ENCODE measurements around the gene AHNAK. TPM values are rescaled to one million over a fixed set of nuclear protein-coding genes. Genes with fewer than 3 reads are reported as not detected.
"Not testable (repeated sequence)": the region's sequence is repeated elsewhere in the genome, so short reads cannot be mapped to it uniquely, and the experiment has no call there.

AHNAK gene
- polyA plus RNA-seq, 10 donors: 269 to 408 (median 312) TPM

DNA sequence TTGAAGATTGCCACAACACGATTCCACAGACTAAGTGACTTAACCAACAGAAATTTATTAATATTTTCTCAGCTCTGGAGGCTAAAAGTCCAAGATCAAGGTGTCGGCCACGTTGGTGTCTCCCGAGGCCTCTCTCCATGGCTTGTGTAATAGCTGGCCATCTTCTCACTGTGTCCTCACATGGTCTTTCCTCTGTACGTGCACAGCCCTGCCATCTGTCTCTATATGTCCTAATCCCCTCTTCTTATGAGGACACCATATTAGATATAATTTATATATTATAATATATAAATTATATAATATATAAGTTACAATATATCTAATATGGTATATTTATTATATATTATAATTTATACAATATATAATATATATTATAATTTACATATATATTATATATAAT is 152.9 kb downstream of the AHNAK start:
- no peak for DNase-seq

DNA sequence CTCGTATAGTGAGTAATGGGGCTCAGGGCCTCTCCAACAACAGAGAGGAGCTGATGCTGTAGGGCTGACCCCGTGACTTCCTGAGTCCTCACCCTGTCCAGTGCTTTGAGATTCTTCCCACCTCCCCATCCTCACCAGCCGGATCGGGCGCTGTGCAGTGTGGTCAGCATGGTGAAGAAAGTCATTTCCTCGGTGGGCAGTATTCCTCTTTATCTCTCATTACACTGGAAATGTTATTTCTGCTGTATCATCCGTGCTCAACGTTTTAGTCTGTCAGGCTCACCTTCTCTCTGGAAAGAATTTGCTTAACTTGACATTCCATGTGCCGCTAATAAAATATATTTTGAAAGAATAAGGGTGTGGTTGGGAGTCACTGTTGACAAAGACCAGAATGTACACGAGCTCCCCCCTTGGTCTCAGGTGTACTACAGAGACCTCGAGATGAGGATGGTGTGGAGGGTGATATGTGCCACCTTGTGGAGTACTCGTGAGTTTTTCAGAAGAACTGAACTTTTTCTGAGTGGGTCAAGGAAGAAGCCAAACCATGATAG is 153.5 kb downstream of the AHNAK start:
- DNase-seq: no peak

DNA sequence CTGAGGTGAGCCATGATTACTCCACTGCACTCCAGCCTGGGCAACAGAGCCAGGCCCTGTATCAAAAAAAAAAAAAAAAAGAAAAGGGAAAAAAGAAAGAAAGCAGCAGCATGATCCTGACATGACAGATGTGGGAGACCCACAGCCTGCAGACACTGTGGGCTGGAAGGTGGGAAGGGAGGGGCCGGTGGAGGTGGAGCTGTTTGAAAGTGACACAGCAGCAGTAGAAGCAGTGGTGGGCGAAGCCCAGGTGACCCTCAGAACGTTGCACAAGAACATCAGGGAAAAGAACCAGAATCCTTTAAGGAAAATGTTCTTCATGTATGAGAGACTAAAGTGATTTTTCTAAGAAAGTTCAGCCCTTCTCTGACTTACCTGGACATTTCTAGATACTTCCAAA is 154.1 kb downstream of the AHNAK start:
- no peak for DNase-seq

DNA sequence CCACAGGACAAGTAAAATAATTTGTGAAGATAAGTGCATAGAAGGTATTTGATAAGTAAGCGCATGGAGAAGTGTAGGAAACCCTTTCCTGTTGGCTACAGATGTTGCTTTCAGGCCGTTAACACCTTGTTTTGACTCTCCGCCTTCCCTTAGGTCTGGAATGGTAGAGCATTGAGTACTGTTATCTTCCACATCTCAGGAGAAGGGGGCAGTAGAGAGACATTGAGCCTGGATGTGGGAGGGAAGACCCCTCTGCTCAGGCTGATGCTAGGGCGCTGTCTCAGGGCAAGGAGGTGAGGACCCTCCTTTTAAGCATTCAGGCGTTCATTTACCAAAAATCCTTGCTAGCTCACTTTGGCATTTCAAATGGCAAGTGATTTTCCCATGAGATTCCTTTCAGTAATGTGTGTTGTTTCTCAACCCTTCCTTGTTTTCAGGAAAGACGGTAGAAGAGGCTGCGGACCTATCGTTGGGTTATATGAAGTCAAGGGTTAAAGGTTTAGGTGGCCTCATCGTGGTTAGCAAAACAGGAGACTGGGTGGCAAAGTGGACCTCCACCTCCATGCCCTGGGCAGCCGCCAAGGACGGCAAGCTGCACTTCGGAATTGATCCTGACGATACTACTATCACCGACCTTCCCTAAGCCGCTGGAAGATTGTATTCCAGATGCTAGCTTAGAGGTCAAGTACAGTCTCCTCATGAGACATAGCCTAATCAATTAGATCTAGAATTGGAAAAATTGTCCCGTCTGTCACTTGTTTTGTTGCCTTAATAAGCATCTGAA is 154.8 kb downstream of the AHNAK start:
- DNase-seq: no peak

DNA sequence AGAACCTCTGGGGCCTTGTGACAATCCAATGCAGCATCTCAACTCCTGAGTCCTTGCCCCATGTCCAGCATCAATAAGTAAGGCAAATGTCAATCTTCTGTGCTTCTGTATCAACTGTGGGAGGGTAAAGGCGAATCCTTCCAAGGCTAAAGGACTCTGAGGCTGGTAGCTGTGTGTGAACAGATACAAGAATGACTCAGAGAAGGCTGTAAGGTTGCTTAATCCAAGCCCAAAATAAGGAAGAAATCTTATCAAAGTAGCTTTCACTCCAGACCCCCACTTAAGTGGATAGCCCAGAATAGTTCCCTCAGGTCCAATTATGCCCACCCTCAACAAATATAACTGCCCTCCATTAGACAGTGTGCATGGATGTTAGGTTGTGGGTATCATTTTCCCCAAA is 155.9 kb downstream of the AHNAK start:
- DNase-seq: no peak

DNA sequence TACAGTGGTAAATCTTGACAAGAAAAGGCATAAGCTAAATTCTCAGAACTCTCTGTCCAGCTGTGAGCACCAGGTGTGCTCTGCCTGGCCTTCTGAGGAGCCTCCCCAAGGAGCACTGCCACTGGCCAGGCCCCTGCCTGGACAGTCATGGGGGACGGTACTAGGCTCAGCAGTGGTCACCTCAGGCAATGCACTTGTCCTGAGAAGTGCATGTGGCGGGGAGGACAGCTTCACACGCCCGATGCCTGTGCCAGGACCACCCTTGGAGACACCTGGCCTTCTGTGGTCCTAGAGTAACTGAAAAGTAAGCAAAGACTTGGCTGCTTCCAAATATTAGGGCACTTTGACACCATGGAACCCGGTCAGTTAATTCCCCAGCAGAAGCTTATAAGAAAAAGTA is 156.4 kb downstream of the AHNAK start:
- DNase-seq: no peak

DNA sequence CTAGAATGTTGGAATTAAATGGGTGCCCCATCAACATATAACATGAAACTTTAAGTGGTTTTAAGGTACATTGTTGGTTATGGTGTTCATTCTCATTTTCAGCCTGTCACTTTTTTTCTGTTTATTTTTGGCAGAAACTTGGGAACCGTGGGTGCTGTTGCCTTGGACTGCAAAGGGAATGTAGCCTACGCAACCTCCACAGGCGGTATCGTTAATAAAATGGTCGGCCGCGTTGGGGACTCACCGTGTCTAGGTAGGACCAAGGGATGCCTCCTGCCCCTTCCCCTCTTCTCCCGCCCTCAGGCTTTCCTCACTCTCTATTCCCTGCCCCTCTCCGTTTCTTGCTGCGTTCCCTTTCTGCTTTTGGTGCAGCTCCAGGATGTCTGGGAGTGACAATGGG is 157.6 kb downstream of the AHNAK start:
- DNase-seq: no peak

DNA sequence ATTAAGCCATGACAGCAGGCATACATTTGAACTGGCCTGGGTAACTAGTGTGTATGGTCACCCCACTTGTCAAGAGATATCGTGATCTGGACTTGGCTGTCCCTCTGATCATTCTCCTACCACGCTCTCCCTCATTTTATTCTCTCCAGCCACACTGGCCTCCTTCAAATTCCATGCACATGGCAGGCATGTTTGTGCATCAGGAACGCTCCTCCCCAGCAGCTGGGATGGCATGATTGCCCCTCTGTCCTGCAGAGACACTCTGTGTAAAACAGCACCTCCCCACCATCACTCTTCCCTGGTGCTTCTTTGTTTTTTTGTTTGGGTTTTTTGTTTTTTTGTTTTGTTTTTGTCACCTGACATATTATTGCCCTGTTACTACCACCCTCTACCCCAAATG is 159.2 kb downstream of the AHNAK start:
- no peak for DNase-seq

DNA sequence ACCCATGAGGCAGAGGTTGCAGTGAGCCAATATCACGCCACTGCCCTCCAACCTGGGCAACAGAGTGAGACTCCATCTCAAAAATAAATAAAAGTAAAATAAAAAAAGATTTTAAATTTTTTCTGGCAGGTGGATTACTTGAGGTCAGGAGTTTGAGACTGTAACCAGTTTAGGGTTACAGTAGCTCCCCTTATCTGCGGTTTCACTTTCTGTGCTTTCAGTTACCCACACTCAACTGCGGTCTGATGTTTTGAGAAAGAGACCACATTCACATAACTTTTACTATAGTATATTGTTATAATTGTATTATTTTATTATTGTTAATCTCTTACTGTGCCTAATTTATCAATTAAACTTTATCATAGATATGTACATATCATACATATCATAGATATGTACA is 160.5 kb downstream of the AHNAK start:
- DNase-seq: not testable (repeated sequence)

DNA sequence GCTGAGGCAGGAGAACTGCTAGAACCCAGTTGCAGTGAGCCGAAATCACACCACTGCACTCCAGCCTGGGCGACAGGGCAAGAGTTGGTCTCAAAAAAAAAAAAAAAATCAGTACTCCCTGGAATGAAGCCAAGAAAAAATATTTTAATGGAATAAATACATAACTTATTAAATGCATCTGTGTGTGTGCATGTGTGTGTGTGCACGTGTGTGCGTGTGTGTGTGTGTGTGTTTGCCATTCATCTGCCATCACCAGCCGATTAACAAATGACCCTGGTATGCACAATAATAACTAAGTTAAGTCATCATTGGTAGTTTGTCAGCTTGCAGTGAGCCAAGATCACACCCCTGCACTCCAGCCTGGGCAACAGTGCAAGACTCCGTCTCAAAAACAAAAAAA is 162.8 kb downstream of the AHNAK start:
- DNase-seq: no peak

Other genes with a start within 250 kb of the AHNAK start
- not detected for gene SCGB1D4, start 247.7 kb downstream of the AHNAK start, polyA plus RNA-seq (ENCODE audit: insufficient read length in 10 of 10)
- 1 to 10 TPM; 2.3 to 5.2 (median 3.1) TPM for gene ASRGL1, start 209.4 kb downstream of the AHNAK start, polyA plus RNA-seq (ENCODE audit: insufficient read length in 10 of 10)
- not detected for gene SCGB1A1, start 127.8 kb downstream of the AHNAK start, polyA plus RNA-seq (ENCODE audit: insufficient read length in 10 of 10)
- gene EEF1G, start 27.1 kb upstream of the AHNAK start, polyA plus RNA-seq (ENCODE audit: insufficient read length in 10 of 10): 1,000 to 10,000 TPM; 2,727 to 3,805 (median 3,280) TPM
- 10 to 100 TPM; 11.6 to 17.7 (median 13.8) TPM for gene TUT1, start 44.7 kb upstream of the AHNAK start, polyA plus RNA-seq (ENCODE audit: insufficient read length in 10 of 10)
- gene MTA2, start 55.1 kb upstream of the AHNAK start, polyA plus RNA-seq (ENCODE audit: insufficient read length in 10 of 10): 10 to 100 TPM; 36.9 to 56.4 (median 44.1) TPM
- gene EML3, start 66.0 kb upstream of the AHNAK start, polyA plus RNA-seq (ENCODE audit: insufficient read length in 10 of 10): 10 to 100 TPM; 11.9 to 25.3 (median 17.7) TPM
- 1 to 10 TPM in 8 of 10 donors, under 1 TPM in 2; 0.69 to 2.4 (median 1.6) TPM for gene ROM1, start 66.5 kb upstream of the AHNAK start, polyA plus RNA-seq (ENCODE audit: insufficient read length in 10 of 10)
- gene B3GAT3, start 75.2 kb upstream of the AHNAK start, polyA plus RNA-seq (ENCODE audit: insufficient read length in 10 of 10): 10 to 100 TPM; 13.3 to 22.3 (median 18.7) TPM
- gene GANAB, start 99.8 kb upstream of the AHNAK start, polyA plus RNA-seq (ENCODE audit: insufficient read length in 10 of 10): 100 to 1,000 TPM; 145 to 211 (median 165) TPM
- 10 to 100 TPM in 6 of 10 donors, 1 to 10 TPM in 4; 9.0 to 13.9 (median 11.1) TPM for gene INTS5, start 106.5 kb upstream of the AHNAK start, polyA plus RNA-seq (ENCODE audit: insufficient read length in 10 of 10)
- 10 to 100 TPM; 30.0 to 44.8 (median 33.0) TPM for gene C11orf98, start 118.4 kb upstream of the AHNAK start, polyA plus RNA-seq (ENCODE audit: insufficient read length in 10 of 10)
- gene CSKMT, start 118.5 kb upstream of the AHNAK start, polyA plus RNA-seq (ENCODE audit: insufficient read length in 10 of 10): 1 to 10 TPM; 1.8 to 4.9 (median 3.1) TPM
- gene UQCC3, start 124.9 kb upstream of the AHNAK start, polyA plus RNA-seq (ENCODE audit: insufficient read length in 10 of 10): 1 to 10 TPM; 4.5 to 8.3 (median 5.7) TPM
- 1 to 10 TPM; 3.0 to 8.4 (median 6.6) TPM for gene LBHD1, start 125.5 kb upstream of the AHNAK start, polyA plus RNA-seq (ENCODE audit: insufficient read length in 10 of 10)
- 100 to 1,000 TPM in 9 of 10 donors, 10 to 100 TPM in 1; 96.1 to 155 (median 130) TPM for gene UBXN1, start 132.3 kb upstream of the AHNAK start, polyA plus RNA-seq (ENCODE audit: insufficient read length in 10 of 10)
- gene LRRN4CL, start 142.7 kb upstream of the AHNAK start, polyA plus RNA-seq (ENCODE audit: insufficient read length in 10 of 10): 10 to 100 TPM; 12.8 to 31.1 (median 20.4) TPM
- 10 to 100 TPM; 15.1 to 24.5 (median 22.0) TPM for gene BSCL2, start 160.6 kb upstream of the AHNAK start, polyA plus RNA-seq (ENCODE audit: insufficient read length in 10 of 10)
- 1 to 10 TPM in 2 of 10 donors, under 1 TPM in 5, not detected in 3; 0.35 to 1.5 (median 0.66) TPM for gene GNG3, start 160.9 kb upstream of the AHNAK start, polyA plus RNA-seq (ENCODE audit: insufficient read length in 10 of 10)
- gene HNRNPUL2, start 180.7 kb upstream of the AHNAK start, polyA plus RNA-seq (ENCODE audit: insufficient read length in 10 of 10): 10 to 100 TPM; 40.7 to 61.0 (median 47.6) TPM
- gene TTC9C, start 181.7 kb upstream of the AHNAK start, polyA plus RNA-seq (ENCODE audit: insufficient read length in 10 of 10): 10 to 100 TPM; 22.8 to 32.2 (median 30.1) TPM
- gene ZBTB3, start 207.4 kb upstream of the AHNAK start, polyA plus RNA-seq (ENCODE audit: insufficient read length in 10 of 10): 1 to 10 TPM; 3.2 to 5.1 (median 3.9) TPM
- gene POLR2G, start 214.8 kb upstream of the AHNAK start, polyA plus RNA-seq (ENCODE audit: insufficient read length in 10 of 10): 100 to 1,000 TPM in 1 of 10 donors, 10 to 100 TPM in 9; 81.9 to 102 (median 89.2) TPM
- gene TAF6L, start 224.6 kb upstream of the AHNAK start, polyA plus RNA-seq (ENCODE audit: insufficient read length in 10 of 10): 10 to 100 TPM; 11.5 to 16.6 (median 14.2) TPM
- 10 to 100 TPM; 24.7 to 29.1 (median 27.6) TPM for gene TMEM179B, start 240.6 kb upstream of the AHNAK start, polyA plus RNA-seq (ENCODE audit: insufficient read length in 10 of 10)
- gene TMEM223, start 245.2 kb upstream of the AHNAK start, polyA plus RNA-seq (ENCODE audit: insufficient read length in 10 of 10): 10 to 100 TPM; 10.6 to 17.0 (median 15.2) TPM